Upper lobe of left lung (tissue), 4 donors: Measurements from ENCODE around the gene CXCL11.

Experiments used
- CTCF ChIP-seq, 6 experiments: fragments of 450-650 bp in 4 of 6; fragments of 200-600 bp in 2 of 6; sonication (generic) in 2 of 6; IDR thresholded peaks; one replicate each; pipeline ENCODE4 v1.5.1; 2016 to 2019; ENCODE audit warnings: antibody characterized with exemption in 6 of 6
- POLR2A ChIP-seq, 4 donors: fragments of 450-650 bp; IDR thresholded peaks; one replicate each; pipeline ENCODE4 v1.5.1; 2016 to 2017; ENCODE audit warnings: antibody characterized with exemption in 4 of 4, mild to moderate bottlenecking in 2 of 4
- POLR2AphosphoS5 ChIP-seq, 2 donors: sonication (generic); formaldehyde crosslinking; IDR thresholded peaks; one replicate each; pipeline ENCODE4 v1.5.1; 2017; ENCODE audit warnings: antibody characterized with exemption in 2 of 2

- TF ChIP-seq POLR2A (IDR thresholded peaks at IDR 0.05) (no peak), CTCF (IDR thresholded peaks at IDR 0.05) (no peak), POLR2AphosphoS5 (IDR thresholded peaks at IDR 0.05) (no peak)
Measured at GRCh38 chr4:76066546-76066945, 30.7 kb upstream of the CXCL11 start.
